Adipocyte (in vitro differentiated cells): Measurements from ENCODE around the gene C2CD4B.

ENCODE experiments used
- DNase-seq: peaks from one replicate; pipeline ENCODE4 v3.0.0-alpha.2; 2015; ENCODE audit warnings: low read depth
- H3K27me3 ChIP-seq: replicated peaks from 2 replicates; pipeline ENCODE4 v1.7.0; 2013; ENCODE audit warnings: mild to moderate bottlenecking, low read length, moderate library complexity; ENCODE audit not compliant: control insufficient read depth, insufficient read depth
- H3K36me3 ChIP-seq: 2 replicates; pipeline ENCODE4 v1.7.0; 2013; ENCODE audit warnings: low read length, mild to moderate bottlenecking, moderate library complexity; ENCODE audit not compliant: control insufficient read depth, insufficient read depth, severe bottlenecking
- H3K4me1 ChIP-seq: 2 replicates; pipeline ENCODE4 v1.7.0; 2013; ENCODE audit warnings: mild to moderate bottlenecking, low read length, moderate library complexity; ENCODE audit not compliant: control insufficient read depth, insufficient read depth
- H3K4me3 ChIP-seq: 2 replicates; pipeline ENCODE4 v1.7.0; 2013; ENCODE audit warnings: mild to moderate bottlenecking, low read length, moderate library complexity
- H3K9ac ChIP-seq: 2 replicates; pipeline ENCODE4 v1.7.0; 2013; ENCODE audit warnings: mild to moderate bottlenecking, low read length, moderate library complexity
- H3K9me3 ChIP-seq: 2 replicates; pipeline ENCODE4 v1.7.0; 2013; ENCODE audit warnings: mild to moderate bottlenecking, low read length, moderate library complexity; ENCODE audit not compliant: control insufficient read depth

C2CD4B gene

DNA sequence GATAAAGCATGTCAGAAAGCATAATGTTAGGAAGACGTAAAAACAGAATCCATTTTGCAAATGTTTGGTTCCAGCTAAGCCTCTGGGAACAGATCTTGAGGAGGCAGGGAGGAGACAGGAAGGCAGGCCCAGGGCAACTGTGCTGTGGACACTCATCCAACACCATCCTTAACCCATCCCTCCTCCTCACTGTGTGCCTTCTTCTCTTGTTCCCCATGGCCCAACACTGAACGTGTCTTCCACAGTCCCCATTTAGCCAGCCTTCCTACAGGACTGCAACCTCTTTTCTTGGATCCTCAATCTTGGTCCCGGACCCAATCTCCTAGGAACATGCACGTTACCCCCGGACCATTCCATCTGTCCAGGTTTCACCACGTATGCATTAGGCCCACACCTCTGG, 15.4 kb downstream of the C2CD4B start:
- no peak for DNase-seq
- Histone ChIP-seq H3K4me1 (no peaks in the 10 kb centered on the region), H3K36me3 (no peaks in the 10 kb centered on the region), H3K9me3 (no peaks in the 10 kb centered on the region), H3K9ac (no peak overlapping the region), H3K4me3 (no peak overlapping the region), H3K27me3 (peaks cover 7% of the 10 kb centered on the region)

DNA sequence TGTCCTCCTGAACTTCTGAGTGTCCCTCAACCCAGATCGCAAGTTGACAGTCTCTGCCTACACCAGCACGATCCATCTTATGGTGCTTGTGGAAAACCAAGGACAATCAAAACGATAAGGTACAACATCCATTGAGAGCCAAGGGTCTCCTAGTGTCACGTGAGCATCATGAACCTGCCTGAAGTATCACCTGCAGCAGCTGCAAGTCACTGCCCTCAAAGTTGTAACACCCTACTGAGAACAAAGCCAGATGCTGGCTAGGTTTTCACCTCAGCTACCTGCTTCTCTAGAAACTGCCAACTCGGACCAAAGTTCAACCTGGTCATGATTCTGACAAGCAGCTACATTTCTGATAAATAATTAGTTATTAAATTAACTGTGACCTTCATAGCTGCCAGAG, 17.5 kb downstream of the C2CD4B start:
- no peak for DNase-seq
- H3K9ac ChIP-seq, result no peak overlapping the region
- H3K9me3 ChIP-seq, result no peaks in the 10 kb centered on the region
- H3K4me1 ChIP-seq, result no peaks in the 10 kb centered on the region
- H3K4me3 ChIP-seq, result no peak overlapping the region
- H3K36me3 ChIP-seq, result no peaks in the 10 kb centered on the region
- H3K27me3 ChIP-seq, result peaks cover 7% of the 10 kb centered on the region

- Histone ChIP-seq H3K36me3 (no peaks in the 10 kb centered on the region), H3K9ac (no peak overlapping the region), H3K9me3 (no peaks in the 10 kb centered on the region), H3K4me1 (no peaks in the 10 kb centered on the region), H3K4me3 (no peak overlapping the region), H3K27me3 (peaks cover 7% of the 10 kb centered on the region)
- DNase-seq, result no peak
Observed at GRCh38 chr15:62147149-62147548, 17.9 kb downstream of the C2CD4B start.

DNA sequence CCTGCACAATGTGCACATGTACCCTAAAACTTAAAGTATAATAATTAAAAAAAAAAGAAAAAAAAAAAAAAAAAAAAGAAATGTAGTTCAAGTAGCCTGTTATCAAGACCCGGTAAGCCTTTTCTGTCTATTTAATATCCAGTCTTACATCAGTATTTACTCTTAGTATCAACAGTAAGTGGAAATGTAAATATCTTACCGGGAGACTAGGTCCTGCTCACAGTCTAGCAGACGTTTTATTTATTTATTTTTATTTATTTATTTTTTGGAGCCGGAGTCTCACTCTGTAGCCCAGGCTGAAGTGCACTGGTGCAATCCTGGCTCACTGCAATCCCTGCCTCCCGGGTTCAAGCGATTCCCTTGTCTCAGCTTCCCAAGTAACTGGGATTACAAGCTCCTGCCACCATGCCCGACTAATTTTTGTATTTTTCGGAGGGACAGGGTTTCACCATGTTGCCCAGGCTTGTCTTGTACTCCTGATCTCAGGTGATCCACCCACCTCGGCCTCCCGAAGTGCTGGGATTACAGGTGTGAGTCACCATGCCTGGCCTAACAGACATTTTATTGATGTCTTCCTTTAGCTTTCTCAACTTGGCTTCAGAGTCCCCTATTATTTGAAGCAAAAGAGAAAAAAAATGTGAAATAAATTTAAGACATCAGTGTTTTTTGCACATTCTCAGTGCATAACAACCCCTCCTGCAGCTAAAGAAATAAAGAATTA, 19.9 kb downstream of the C2CD4B start:
- Histone ChIP-seq H3K27me3 (no peaks in the 10 kb centered on the region), H3K36me3 (no peaks in the 10 kb centered on the region), H3K9me3 (no peaks in the 10 kb centered on the region), H3K4me1 (no peaks in the 10 kb centered on the region), H3K9ac (no peak overlapping the region), H3K4me3 (no peak overlapping the region)
- DNase-seq, result no peak

DNA sequence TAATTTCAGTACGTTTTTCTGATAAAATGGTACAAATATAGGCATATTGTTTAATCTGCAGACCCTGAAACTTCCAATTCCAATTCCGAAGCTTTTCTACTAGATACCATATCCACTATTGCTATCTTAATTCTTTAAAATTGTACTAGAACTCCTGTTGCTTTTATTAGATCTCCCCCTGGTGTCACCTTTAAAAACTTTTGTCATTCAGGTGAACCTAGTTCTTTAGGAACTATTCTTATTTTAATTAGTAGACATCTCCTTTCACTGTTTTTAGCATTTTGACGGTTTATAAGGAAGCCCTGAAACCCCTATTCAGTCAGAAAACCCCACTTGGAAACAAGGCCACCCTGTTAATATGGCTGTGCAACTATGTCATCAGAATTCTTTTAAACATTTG, 22.3 kb downstream of the C2CD4B start:
- DNase-seq, result no peak
- H3K4me3 ChIP-seq, result no peak overlapping the region
- H3K36me3 ChIP-seq, result no peaks in the 10 kb centered on the region
- H3K9me3 ChIP-seq, result no peaks in the 10 kb centered on the region
- peaks cover 4% of the 10 kb centered on the region for H3K27me3 ChIP-seq
- no peak overlapping the region for H3K9ac ChIP-seq
- H3K4me1 ChIP-seq, result no peaks in the 10 kb centered on the region

DNA sequence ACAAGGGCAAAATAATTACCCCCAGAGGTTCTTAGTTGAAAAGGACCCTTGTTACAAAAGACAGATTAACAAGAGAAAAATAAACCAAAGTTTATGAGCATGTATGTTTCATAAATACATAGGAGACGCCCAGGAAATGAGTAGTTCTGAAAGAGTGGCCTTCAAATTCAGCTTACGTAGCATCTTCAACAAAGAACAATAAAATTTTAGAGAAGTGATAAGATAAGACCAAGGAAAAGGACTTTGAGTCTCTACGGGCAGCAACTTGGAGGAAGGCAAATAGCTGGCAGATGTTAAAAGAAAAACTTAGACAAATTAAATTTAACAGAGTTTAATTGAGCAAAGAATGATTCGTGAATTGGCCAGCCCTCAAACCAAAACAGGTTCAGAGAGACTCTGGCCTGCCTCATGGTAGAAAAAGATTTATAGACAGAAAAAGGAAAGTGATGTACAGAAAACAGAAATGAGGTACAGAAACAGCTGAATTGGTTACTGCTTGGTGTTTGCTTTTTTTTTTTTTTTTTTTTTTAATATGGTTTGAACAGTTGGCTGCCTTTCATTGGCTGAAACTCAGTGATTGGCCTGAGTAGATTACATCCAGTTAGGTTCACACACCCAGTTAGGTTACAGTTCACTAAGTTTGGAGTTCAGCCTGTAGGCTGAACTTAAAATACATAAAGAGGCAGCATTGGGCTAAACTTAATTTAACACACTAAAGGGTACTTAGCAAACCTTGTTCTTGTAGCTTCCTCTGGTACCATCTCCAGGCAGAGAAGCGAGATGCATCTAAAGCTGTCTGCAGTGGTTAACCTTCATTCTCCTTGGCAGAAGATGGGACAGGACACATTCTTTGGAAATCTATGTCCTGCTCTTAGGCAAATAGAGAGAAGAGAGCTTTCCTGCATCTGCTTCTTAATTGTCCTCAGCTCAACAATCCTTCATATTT, 23.2 kb downstream of the C2CD4B start:
- H3K27me3 ChIP-seq, result peaks cover 4% of the 10 kb centered on the region
- no peaks in the 10 kb centered on the region for H3K9me3 ChIP-seq
- no peak overlapping the region for H3K4me3 ChIP-seq
- no peak for DNase-seq
- no peak overlapping the region for H3K9ac ChIP-seq
- no peaks in the 10 kb centered on the region for H3K4me1 ChIP-seq
- no peaks in the 10 kb centered on the region for H3K36me3 ChIP-seq

DNA sequence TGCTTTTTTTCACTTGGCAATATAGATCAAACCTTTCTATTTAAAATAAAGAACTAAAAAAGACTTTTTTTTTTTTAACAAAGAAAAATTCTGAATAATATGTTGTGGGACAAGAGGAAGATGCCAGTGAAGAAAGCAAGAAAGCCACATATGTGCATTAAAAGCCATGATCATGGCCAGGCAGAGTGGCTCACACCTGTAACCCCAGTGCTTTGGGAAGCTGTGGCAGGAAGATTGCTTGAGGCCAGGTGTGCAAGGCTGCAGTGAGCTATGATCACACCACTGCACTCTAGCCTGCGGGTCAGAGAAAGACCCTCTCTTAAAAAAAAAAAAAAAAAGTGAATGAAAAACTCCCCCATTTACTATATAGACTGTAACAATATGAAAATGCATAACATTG, 23.9 kb downstream of the C2CD4B start:
- H3K4me1 ChIP-seq, result no peaks in the 10 kb centered on the region
- H3K9ac ChIP-seq, result no peak overlapping the region
- no peaks in the 10 kb centered on the region for H3K9me3 ChIP-seq
- H3K4me3 ChIP-seq, result no peak overlapping the region
- peaks cover 4% of the 10 kb centered on the region for H3K27me3 ChIP-seq
- no peaks in the 10 kb centered on the region for H3K36me3 ChIP-seq
- no peak for DNase-seq

- H3K4me3 ChIP-seq, result no peak overlapping the region
- no peak overlapping the region for H3K9ac ChIP-seq
- no peaks in the 10 kb centered on the region for H3K36me3 ChIP-seq
- H3K27me3 ChIP-seq, result peaks cover 4% of the 10 kb centered on the region
- DNase-seq, result peak; percentile 52
- H3K9me3 ChIP-seq, result no peaks in the 10 kb centered on the region
- H3K4me1 ChIP-seq, result no peaks in the 10 kb centered on the region
Observed at GRCh38 chr15:62138124-62138523, 27.0 kb downstream of the C2CD4B start.

- Histone ChIP-seq H3K4me1 (no peaks in the 10 kb centered on the region), H3K4me3 (no peak overlapping the region), H3K27me3 (peaks cover 4% of the 10 kb centered on the region), H3K36me3 (no peaks in the 10 kb centered on the region), H3K9me3 (no peaks in the 10 kb centered on the region), H3K9ac (no peak overlapping the region)
- DNase-seq, result no peak
Observed at GRCh38 chr15:62136911-62137865, 27.9 kb downstream of the C2CD4B start.

DNA sequence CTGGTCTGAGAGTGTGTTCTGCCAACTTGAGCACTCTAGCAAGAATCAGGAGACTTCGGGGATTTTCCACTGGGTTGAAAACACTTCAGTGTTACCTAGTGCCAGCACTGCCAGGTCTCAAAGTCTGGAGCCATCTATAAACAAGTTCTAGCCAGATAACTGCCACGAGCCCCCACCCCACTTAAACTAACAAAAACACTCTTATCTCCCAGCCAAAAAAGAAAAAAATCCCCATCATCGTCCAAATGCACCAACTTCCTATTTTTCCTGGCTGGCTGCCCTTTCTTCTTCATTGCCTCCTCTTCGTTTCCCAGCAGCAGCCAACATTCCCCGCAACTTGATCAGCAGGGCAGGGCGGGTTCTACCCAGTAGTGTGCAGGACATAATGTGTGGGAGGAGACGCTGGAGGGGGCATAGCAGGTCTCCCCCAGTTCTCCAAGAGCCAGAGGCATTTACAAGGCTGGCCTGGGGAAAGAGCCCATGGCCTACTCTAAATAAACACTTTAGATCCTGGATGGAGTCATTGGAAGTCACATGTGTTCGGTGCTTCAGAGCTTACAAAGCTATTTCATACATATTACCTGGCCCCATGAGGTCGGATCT, 29.5 kb downstream of the C2CD4B start:
- H3K36me3 ChIP-seq, result no peaks in the 10 kb centered on the region
- H3K4me3 ChIP-seq, result no peak overlapping the region
- H3K27me3 ChIP-seq, result peaks cover 4% of the 10 kb centered on the region
- no peak overlapping the region for H3K9ac ChIP-seq
- no peaks in the 10 kb centered on the region for H3K4me1 ChIP-seq
- DNase-seq, result peak; percentile 42
- no peaks in the 10 kb centered on the region for H3K9me3 ChIP-seq
